NCI-H146 treated with DMSO at 0.1 percent for 48 hours (cell line): ENCODE data around the gene PGBD5.

Experiments used
- DNase-seq: peaks from one replicate; lab custom pipeline; 2025; ENCODE audit not compliant: unreplicated experiment; lab: John Stamatoyannopoulos, UW

Gene PGBD5

DNA sequence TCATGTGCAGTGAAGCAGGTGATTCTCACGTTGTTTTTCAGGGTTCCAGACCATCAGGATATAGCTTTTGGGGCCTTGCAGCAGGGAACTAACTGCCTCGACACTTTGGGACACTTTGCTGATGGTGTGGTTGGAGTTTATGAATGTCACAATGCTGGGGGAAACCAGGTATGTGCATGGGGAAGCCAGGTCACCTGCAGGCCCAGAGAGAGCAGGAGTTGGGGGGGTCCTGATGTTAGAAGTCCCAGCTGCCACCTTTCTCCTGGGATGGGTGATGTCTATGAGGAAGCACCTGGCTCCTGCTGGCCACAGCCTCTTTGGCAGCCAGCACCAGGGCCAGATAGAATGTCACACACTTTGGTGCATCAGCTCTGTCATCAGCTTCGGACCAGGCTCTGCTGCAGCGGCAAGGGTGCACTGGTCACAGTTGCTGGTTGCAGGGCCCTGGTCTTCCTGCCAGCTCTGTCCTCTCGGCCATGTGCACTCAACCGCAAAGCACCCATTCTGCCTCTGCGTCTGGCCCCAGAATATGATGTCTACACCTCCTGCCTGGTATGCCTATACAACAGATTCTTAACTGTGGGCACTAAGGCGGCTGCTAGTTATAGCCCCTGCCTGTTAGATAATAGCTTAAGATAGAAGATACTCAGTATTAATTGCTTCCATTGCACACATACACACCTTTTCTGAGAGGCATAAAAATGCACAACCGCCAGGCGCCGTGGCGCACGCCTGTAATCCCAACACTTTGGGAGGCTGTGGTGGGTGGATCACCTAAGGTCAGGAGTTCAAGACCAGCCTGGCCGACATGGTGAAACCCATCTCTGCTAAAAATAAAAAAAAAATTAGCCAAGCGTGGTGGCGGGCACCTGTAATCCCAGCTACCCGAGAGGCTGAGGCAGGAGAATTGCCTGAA lies 160.7 kb downstream of the PGBD5 start:
- no peak for DNase-seq
